Middle frontal gyrus (tissue), 1 donor: Measurements from ENCODE around the gene RBCK1.
"Not testable (repeated sequence)": the region's sequence is repeated elsewhere in the genome, so short reads cannot be mapped to it uniquely, and the experiment has no call there.

Experiments
- DNase-seq: peaks from one replicate; pipeline ENCODE4 v3.0.0-alpha.2; 2015; ENCODE audit warnings: low spot score; ENCODE audit errors: extremely low spot score

RBCK1 gene

DNA sequence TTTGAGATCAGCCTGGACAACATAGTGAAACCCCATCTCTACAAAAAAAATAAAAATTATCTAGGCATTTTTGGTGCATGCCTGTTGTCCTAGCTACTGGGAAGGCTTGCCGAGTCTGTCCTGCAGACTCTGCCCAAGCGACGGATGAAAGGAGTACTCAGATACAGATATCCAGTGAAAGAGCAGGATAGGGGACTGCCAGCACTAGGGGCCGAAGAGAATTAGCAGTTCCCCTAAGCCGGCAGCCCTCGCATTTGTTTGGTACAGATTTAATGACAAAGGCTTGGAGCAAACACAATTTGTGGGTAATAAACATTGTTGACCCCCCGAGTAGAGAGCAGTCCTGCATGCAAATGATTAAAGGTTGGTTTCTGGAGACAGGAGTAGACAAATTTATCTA, 59.7 kb downstream of the RBCK1 start:
- DNase-seq = no peak

DNA sequence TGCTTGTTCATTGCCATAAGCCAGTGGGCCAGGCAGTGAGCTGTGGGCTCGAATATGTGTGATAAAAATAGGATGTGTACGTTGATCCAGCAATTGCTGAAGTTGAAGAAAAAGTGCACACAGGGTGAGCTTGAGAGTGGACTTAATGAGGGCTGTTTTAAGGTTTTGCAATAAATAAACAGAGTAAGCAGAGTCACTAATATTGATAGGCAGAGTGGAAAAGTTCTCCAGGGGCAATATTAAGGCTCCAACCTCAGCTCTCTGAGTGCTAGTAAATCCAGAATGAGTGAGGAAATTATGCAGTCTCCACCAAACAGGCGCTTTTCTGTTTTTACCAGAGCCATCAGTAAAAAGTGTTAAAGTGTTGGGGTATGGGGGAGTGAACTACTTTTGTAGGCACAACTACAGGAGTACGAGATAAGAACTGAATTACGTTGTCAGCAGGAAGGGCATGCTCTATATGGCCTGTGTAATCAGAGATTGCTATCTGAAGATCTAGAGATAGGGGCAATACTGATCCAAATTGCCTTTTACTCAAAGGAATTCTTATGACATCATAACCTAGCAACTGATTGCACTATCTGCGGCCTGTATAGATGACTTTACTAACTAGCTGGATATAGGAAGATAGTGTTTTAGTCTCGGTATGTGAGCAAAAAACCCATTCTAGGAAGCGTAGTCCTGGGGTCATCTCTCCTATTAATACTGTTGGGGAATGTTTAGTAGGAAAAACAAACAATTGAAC, 61.8 kb downstream of the RBCK1 start:
- no peak for DNase-seq

DNA sequence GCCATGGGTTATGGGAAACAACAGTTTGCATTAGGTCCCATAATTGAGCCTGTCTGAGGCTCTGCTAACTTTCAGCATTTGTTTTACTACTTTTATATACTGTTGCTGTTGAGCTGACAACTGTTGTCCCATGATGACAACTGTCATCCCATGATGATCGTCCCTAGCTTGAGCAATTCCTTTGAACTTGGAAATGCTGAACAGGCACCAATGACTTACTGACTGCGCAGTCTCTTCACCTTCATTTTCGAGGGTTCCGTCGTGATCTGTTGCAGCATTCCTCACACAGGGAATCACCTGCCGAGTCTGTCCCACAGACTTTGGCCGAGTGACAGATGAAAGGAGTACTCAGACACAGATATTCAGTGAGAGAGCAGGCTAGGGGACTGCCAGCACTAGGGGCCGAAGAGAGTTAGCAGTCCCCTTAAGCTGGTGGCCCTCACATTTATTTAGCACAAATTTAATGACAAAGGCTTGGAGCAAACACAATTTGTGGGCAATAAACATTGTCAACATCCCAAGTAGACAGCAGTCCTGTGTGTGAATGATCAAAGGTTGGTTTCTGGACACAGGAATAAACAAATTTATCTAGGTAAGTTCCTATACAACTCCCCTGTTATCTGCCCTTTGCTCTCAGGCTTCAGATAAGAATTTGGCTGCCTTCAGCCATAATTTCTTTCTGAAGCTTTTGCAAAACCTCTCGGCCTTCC, 64.2 kb downstream of the RBCK1 start:
- no peak for DNase-seq

DNA sequence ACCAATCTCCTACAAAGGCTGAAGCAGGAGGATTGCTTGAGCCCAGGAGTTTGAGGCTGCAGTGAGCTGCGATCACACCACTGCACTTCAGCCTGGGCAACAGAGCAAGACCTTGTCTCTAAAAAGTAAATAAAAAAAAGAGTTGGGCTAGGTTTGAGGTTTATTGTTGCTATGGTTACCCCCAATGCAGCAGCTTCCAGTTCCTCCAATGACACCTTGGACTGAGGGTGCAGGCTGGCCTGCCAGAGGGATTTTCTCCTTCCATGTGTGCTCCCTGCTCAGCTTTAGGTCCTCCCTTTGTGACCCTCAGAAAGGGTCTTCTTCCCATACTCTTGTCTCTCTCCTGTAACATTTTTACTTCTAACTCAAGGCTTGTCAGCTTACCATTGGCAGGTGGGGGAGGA, 64.8 kb downstream of the RBCK1 start:
- DNase-seq = no peak

DNA sequence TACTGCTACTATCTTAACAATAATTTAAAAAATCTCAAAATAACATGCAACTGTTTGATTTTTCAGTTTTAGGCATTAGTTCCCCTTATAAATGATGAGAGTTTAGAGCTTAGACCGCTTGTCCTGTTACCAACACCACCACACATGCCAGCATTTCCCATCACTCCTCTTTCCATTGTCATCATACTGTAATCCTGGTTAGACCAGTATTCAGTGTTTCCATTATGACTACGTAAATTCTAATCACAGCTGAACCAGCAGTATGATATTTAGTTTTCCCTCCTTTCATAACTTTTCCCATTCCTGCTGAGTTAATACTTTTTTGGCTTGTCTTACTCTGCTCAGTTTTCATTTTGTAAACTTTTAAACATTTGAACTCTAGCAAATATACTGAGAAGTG, 66.5 kb downstream of the RBCK1 start:
- DNase-seq = no peak

- no peak for DNase-seq
Measured at GRCh38 chr20:475463-476357, 67.6 kb downstream of the RBCK1 start.

DNA sequence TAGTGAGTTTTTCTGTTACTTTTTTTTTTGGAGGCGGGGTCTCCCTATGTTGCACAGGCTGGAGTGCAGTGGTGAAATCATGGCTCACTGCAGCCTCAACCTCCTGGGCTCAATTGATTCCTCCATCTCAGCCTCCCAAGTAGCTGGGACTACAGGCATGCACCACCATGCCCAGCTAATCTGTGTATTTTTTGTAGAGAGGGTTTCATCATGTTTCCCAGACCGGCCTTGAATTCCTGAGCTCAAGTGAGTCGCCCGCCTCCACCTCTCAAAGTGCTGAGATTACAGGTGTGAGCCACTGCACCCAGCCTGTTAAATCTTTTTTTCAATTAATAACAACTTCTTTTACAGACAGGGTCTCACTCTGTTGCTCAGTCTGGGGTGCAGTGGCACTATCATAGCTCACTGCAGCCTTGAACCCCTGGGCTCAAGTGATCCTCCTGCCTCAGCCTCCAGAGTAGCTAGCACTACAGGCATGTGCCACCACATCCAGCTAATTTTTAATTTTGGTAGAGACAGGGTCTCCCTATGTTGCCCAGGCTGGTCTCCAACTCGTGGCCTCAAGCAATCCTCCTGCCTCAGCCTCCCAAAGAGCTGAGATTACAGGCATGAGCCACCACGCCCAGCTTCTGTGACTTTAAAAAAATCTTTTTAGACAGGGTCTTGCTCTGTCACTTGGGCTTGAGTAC, 68.6 kb downstream of the RBCK1 start:
- not testable (repeated sequence) for DNase-seq

GRCh38 chr20:478010-478948, 70.2 kb downstream of the RBCK1 start:
- DNase-seq = no peak

DNA sequence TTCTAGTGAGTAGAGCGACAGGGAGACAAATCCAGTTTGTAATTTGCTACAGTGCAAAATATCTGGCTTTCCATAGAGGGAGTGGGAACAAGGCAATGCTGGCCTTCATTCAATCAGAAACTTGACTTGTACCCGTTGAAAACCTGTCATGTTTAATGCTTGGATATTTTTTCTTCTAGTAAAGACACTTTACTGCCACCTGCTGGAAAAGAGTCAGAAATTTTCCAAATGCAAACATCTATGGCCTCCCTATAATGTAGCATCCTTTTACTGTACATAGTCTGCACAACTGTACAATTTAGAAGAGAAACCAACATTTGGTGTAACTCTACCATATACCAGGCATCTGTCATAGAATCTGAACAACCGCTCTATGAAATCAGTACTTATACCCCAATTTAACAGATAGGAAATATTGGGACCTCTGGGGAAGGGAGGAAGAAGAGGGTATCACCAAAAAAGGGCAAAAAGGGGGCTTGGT, 70.9 kb downstream of the RBCK1 start:
- peak; percentile 47 for DNase-seq

DNA sequence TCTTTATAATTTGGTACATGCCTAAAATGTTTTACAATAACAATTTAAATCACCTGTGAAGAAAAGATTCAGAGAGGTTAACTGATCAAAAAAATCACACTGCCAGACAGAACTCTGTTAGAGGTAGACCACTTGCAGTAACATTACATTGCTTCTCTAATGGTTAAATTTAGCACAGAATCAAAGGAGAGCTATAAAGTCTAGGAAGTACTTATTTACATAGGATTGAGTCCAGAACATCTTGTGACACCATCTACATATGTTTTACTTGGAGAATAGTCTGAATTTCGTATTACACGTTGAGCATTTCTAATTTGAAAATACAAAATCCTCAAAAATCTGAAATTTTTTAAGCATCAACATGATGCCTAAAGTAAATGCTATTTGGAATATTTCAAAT, 71.4 kb downstream of the RBCK1 start:
- no peak for DNase-seq

DNA sequence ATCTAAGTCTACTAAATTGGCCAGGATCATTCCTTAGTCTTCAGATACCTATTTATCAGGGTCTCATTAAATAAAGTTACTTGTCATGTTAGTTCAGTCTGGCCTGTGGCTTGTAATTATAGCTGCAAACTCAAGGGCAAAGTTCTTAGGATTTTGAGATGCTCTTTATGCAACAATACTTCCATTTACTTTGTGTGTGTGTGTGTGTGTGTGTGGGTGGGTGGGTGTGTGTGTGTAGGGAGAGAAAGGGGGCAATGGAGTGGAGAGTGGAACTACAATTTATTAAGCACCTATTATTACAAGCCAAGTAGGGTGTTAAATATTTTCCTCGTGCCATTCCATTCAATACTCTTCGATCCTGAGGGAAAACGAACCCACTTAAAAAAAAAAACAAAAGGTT, 71.9 kb downstream of the RBCK1 start:
- DNase-seq = no peak

GRCh38 chr20:481167-481566, 73.1 kb downstream of the RBCK1 start:
- DNase-seq = no peak
